Measurements from ENCODE around the gene IL19. TPM values are rescaled to one million over a fixed set of nuclear protein-coding genes. Genes with fewer than 3 reads are reported as not detected.
"Not testable (repeated sequence)": the region's sequence is repeated elsewhere in the genome, so short reads cannot be mapped to it uniquely, and the experiment has no call there.

Gene IL19
- total RNA-seq, 1 experiment from 2014 or later = not detected

DNA sequence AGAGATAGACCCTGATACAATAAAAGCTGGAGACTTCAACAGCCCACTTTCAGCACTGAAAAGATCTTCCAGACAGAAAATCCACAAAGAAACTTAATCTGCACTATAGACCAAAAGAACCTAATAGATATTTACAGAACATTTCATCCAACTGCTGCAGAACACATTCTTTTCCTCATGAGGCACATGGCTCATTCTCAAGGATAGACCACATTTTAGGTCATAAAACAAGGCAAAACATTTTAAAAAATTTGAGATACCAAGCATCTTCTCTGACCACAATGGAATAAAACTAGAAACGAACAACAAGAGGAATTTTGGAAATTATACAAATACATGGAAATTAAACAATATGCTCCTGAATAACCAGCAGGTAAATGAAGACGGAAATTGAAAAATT lies 79.8 kb downstream of the IL19 start (continued):
- no peak for TF ChIP-seq ZNF138 (CRISPR knock-in tag; conservative IDR thresholded peaks at IDR 0.05)

GRCh38 chr1:206851341-206852010 lies 80.9 kb downstream of the IL19 start:
- Mint-ChIP-seq H3K27ac (no peak overlapping the region), H3K4me1 (peaks cover 2% of the 10 kb centered on the region; the same call in 1 of the 2 replicates), H3K4me3 (no peak overlapping the region), H3K27me3 (ENCODE audit: low read depth) (peaks cover 15% of the 10 kb centered on the region), H3K36me3 (no peaks in the 10 kb centered on the region), H3K9me3 (peaks cover 40% of the 10 kb centered on the region)
- CTCF ChIA-PET = no interaction called here
- DNase-seq (ENCODE audit: low spot score) (no peak), ATAC-seq (no peak)
- TF ChIP-seq SMAD4 (CRISPR knock-in tag; IDR thresholded peaks at IDR 0.05) (no peak), CREB1 (CRISPR knock-in tag; IDR thresholded peaks at IDR 0.05) (no peak), AR (CRISPR knock-in tag; IDR thresholded peaks at IDR 0.05) (no peak), PRRX2 (CRISPR knock-in tag; IDR thresholded peaks at IDR 0.05) (no peak), AFF4 (CRISPR knock-in tag; IDR thresholded peaks at IDR 0.05; ENCODE audit: borderline replicate concordance) (no peak), ZNF138 (CRISPR knock-in tag; conservative IDR thresholded peaks at IDR 0.05) (no peak), MLX (CRISPR knock-in tag; IDR thresholded peaks at IDR 0.05) (no peak), JAZF1 (CRISPR knock-in tag; IDR thresholded peaks at IDR 0.05) (no peak), ZNF532 (CRISPR knock-in tag; IDR thresholded peaks at IDR 0.05; ENCODE audit: borderline replicate concordance) (no peak), SMAD3 (CRISPR knock-in tag; IDR thresholded peaks at IDR 0.05; ENCODE audit: borderline replicate concordance) (no peak), IRF2 (CRISPR knock-in tag; IDR thresholded peaks at IDR 0.05; ENCODE audit: borderline replicate concordance, low read depth) (no peak)
- TF ChIP-seq, protein P1, sequence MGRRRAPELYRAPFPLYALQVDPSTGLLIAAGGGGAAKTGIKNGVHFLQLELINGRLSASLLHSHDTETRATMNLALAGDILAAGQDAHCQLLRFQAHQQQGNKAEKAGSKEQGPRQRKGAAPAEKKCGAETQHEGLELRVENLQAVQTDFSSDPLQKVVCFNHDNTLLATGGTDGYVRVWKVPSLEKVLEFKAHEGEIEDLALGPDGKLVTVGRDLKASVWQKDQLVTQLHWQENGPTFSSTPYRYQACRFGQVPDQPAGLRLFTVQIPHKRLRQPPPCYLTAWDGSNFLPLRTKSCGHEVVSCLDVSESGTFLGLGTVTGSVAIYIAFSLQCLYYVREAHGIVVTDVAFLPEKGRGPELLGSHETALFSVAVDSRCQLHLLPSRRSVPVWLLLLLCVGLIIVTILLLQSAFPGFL (CRISPR knock-in tag; IDR thresholded peaks at IDR 0.05; ENCODE audit: borderline replicate concordance) = no peak
- TF ChIP-seq, protein P2, sequence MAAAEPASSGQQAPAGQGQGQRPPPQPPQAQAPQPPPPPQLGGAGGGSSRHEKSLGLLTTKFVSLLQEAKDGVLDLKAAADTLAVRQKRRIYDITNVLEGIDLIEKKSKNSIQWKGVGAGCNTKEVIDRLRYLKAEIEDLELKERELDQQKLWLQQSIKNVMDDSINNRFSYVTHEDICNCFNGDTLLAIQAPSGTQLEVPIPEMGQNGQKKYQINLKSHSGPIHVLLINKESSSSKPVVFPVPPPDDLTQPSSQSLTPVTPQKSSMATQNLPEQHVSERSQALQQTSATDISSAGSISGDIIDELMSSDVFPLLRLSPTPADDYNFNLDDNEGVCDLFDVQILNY (CRISPR knock-in tag; IDR thresholded peaks at IDR 0.05) = no peak
- POLR2A ChIA-PET = no interaction called here

GRCh38 chr1:206852662-206853061 lies 82.1 kb downstream of the IL19 start:
- H3K36me3 Mint-ChIP-seq; H3K4me1 Mint-ChIP-seq; DNase-seq (ENCODE audit: low spot score); CTCF ChIA-PET; H3K27ac Mint-ChIP-seq; ATAC-seq; H3K4me3 Mint-ChIP-seq; POLR2A ChIA-PET: not testable (repeated sequence)
- Mint-ChIP-seq H3K9me3 (peaks cover 40% of the 10 kb centered on the region), H3K27me3 (ENCODE audit: low read depth) (peaks cover 15% of the 10 kb centered on the region)

DNA sequence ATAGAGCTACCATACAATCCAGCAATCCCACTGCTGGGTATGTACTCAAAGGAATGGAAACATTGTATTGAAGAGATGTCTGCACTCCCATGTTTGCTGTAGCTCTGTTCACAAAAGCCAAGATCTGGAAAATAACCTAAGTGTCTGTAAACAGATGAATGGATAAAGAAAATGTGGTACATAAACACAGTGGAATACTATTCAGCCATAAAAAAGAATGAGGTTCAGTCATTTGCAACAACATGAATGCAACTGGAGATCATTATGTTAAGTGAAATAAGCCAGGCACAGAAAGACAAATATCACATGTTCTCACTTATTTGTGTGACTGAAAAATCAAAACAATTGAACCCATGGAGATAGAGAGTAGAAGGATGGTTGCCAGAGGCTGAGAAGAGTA lies 83.1 kb downstream of the IL19 start:
- CTCF ChIA-PET; POLR2A ChIA-PET; DNase-seq (ENCODE audit: low spot score); ATAC-seq; H3K36me3 Mint-ChIP-seq; H3K4me3 Mint-ChIP-seq; H3K4me1 Mint-ChIP-seq; H3K27ac Mint-ChIP-seq: not testable (repeated sequence)
- Mint-ChIP-seq H3K27me3 (ENCODE audit: low read depth) (peaks cover 15% of the 10 kb centered on the region), H3K9me3 (peaks cover 40% of the 10 kb centered on the region)

Data from WTC11 (cell line).